Progenitor cell of endocrine pancreas (in vitro differentiated cells): ENCODE data around the gene DOK7. TPM values are rescaled to one million over a fixed set of nuclear protein-coding genes. Genes with fewer than 3 reads are reported as not detected.

Experiments
- DNase-seq: peaks from one replicate; pipeline ENCODE4 v3.0.0; 2021; ENCODE audit warnings: low spot score; ENCODE audit not compliant: unreplicated experiment
- H3K27ac Mint-ChIP-seq: 2 replicates; pipeline ENCODE4 v1.8.0; 2021; ENCODE audit warnings: mild to moderate bottlenecking, moderate library complexity, mixed read lengths
- H3K27me3 Mint-ChIP-seq: 2 replicates; pipeline ENCODE4 v1.8.0; 2021; ENCODE audit warnings: mixed read lengths
- H3K36me3 Mint-ChIP-seq: 2 replicates; pipeline ENCODE4 v1.8.0; 2022; ENCODE audit warnings: mixed read lengths; ENCODE audit not compliant: insufficient read depth
- H3K4me1 Mint-ChIP-seq: 2 replicates; pipeline ENCODE4 v1.8.0; 2021; ENCODE audit warnings: low read depth, mixed read lengths
- H3K4me3 Mint-ChIP-seq: 2 replicates; pipeline ENCODE4 v1.8.0; 2021; ENCODE audit warnings: low read depth, mild to moderate bottlenecking, moderate library complexity, mixed read lengths
- H3K9me3 Mint-ChIP-seq: 2 replicates; pipeline ENCODE4 v1.8.0; 2021; ENCODE audit warnings: low read depth, mixed read lengths
- total RNA-seq: library from RNA; stranded (reverse); gene quantifications from 2 replicates; pipeline ENCODE4 v1.2.1, GENCODE V29; 2021
- TF ChIP-seq, protein P1 (sequence below): fragments of 200-600 bp; sonication (generic); IDR thresholded peaks from one replicate; pipeline ENCODE4 v1.5.0; 2021; ENCODE audit warnings: antibody characterized with exemption, mild to moderate bottlenecking; ENCODE audit not compliant: unreplicated experiment

Gene DOK7
- total RNA-seq, 1 donor from 2014 or later = not detected

DNA sequence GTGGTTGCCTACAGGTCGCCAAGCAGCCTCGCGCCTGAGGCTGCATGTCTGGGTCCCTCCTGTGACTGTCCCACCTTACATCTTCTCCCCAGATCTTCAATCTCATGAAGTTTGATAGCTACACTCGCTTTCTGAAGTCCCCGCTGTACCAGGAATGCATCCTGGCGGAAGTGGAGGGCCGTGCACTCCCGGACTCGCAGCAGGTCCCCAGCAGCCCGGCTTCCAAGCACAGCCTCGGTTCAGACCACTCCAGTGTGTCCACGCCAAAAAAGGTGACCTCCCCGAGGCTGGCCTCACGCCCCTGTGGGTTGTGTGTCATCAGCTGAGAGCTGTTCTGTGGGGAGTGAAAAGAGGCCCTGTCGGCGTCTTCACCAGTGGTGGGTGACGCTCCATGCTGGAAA, 46.3 kb upstream of the DOK7 start:
- Mint-ChIP-seq H3K4me3 (no peak overlapping the region), H3K9me3 (no peaks in the 10 kb centered on the region), H3K27ac (no peak overlapping the region), H3K27me3 (no peaks in the 10 kb centered on the region), H3K36me3 (peaks cover 14% of the 10 kb centered on the region), H3K4me1 (no peaks in the 10 kb centered on the region)
- TF ChIP-seq, protein P1, sequence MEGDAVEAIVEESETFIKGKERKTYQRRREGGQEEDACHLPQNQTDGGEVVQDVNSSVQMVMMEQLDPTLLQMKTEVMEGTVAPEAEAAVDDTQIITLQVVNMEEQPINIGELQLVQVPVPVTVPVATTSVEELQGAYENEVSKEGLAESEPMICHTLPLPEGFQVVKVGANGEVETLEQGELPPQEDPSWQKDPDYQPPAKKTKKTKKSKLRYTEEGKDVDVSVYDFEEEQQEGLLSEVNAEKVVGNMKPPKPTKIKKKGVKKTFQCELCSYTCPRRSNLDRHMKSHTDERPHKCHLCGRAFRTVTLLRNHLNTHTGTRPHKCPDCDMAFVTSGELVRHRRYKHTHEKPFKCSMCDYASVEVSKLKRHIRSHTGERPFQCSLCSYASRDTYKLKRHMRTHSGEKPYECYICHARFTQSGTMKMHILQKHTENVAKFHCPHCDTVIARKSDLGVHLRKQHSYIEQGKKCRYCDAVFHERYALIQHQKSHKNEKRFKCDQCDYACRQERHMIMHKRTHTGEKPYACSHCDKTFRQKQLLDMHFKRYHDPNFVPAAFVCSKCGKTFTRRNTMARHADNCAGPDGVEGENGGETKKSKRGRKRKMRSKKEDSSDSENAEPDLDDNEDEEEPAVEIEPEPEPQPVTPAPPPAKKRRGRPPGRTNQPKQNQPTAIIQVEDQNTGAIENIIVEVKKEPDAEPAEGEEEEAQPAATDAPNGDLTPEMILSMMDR = no peak
- DNase-seq = no peak

- no peaks in the 10 kb centered on the region for H3K27me3 Mint-ChIP-seq
- H3K27ac Mint-ChIP-seq = no peak overlapping the region
- H3K4me3 Mint-ChIP-seq = no peak overlapping the region
- TF ChIP-seq, protein P1 = no peak
- no peaks in the 10 kb centered on the region for H3K4me1 Mint-ChIP-seq
- H3K9me3 Mint-ChIP-seq = no peaks in the 10 kb centered on the region
- DNase-seq = no peak
- H3K36me3 Mint-ChIP-seq = peaks cover 14% of the 10 kb centered on the region
These were observed 45.7 kb upstream of the DOK7 start for GRCh38 chr4:3417448-3417847.

DNA sequence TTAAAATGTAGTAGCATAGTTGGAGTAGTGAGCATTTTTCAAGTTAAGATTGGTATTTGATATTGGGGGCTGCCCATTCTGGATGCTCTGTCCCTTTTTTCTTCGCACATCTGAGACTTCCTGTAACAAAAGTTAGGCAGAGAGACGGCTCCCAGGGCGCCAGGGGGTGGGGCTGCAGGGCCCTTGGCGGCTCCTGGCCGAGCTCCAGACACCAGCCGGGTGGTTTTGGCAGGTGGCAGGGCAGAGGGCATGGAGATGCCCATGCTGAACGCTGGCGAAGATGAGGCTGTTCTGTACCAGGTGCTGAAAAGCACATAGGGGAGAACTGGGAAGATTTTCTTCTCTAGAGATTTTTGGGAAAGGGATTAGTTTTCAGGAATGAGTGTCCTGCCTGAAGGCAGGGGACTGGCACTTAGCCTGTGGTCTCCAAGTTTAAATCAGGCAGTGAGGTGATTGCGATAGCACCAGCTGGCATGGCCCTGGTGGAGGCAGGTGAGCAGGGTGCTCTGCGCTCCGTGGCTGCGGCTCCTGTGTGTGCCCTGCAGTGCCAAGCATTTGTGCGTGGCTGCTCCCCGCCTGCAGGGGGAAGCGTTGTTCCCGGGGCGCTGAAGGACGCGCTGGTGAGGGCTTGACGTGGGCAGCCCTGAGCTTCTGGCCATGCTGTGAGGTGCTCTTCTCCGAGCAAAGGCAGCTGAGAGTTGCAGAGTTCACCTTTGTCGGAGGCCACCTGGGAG, 44.9 kb upstream of the DOK7 start:
- H3K36me3 Mint-ChIP-seq = peaks cover 14% of the 10 kb centered on the region
- no peaks in the 10 kb centered on the region for H3K4me1 Mint-ChIP-seq
- DNase-seq = no peak
- H3K4me3 Mint-ChIP-seq = no peak overlapping the region
- H3K27me3 Mint-ChIP-seq = no peaks in the 10 kb centered on the region
- no peaks in the 10 kb centered on the region for H3K9me3 Mint-ChIP-seq
- TF ChIP-seq, protein P1 = peak; percentile 14
- H3K27ac Mint-ChIP-seq = no peak overlapping the region

- no peaks in the 10 kb centered on the region for H3K9me3 Mint-ChIP-seq
- TF ChIP-seq, protein P1 = no peak
- no peak for DNase-seq
- no peak overlapping the region for H3K4me3 Mint-ChIP-seq
- no peaks in the 10 kb centered on the region for H3K4me1 Mint-ChIP-seq
- H3K36me3 Mint-ChIP-seq = peaks cover 12% of the 10 kb centered on the region
- H3K27me3 Mint-ChIP-seq = no peaks in the 10 kb centered on the region
- no peak overlapping the region for H3K27ac Mint-ChIP-seq
These were observed 43.1 kb upstream of the DOK7 start for GRCh38 chr4:3419836-3420605.

DNA sequence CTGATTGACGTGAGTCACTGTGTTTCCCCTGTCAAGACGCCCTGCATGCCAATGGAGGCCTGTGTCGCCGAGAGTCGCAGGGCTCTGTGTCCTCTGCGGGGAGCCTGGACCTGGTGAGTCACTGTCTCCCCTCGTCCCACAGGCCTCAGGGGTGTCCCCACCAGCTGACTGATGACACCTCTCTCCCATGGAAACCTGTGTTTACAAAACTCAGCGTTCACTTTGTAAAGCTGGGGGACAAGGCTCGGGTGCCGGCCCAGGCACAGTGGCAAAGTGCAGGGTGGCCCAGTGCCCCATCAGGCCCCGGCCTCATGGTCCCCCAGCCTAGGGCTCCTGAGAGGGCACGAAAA, 42.5 kb upstream of the DOK7 start:
- Mint-ChIP-seq H3K9me3 (no peaks in the 10 kb centered on the region), H3K36me3 (peaks cover 12% of the 10 kb centered on the region), H3K27me3 (no peaks in the 10 kb centered on the region), H3K27ac (no peak overlapping the region), H3K4me1 (no peaks in the 10 kb centered on the region), H3K4me3 (no peak overlapping the region)
- DNase-seq = no peak
- TF ChIP-seq, protein P1 = no peak
